HG02943 (cell line): ENCODE results near the gene SNF8.
A peak's percentile ranks its signal among the peaks of the same experiment; 100 is the strongest.
"Not testable (repeated sequence)": the region's sequence is repeated elsewhere in the genome, so short reads cannot be mapped to it uniquely, and the experiment has no call there.

Source experiments
- ATAC-seq: cut with Tn5 transposase; IDR thresholded peaks from one replicate; pipeline ENCODE4 v1.9.1; 2021; ENCODE audit warnings: mild to moderate bottlenecking, low read depth, moderate library complexity; ENCODE audit not compliant: unreplicated experiment

The SNF8 gene, protein sequence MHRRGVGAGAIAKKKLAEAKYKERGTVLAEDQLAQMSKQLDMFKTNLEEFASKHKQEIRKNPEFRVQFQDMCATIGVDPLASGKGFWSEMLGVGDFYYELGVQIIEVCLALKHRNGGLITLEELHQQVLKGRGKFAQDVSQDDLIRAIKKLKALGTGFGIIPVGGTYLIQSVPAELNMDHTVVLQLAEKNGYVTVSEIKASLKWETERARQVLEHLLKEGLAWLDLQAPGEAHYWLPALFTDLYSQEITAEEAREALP

DNA sequence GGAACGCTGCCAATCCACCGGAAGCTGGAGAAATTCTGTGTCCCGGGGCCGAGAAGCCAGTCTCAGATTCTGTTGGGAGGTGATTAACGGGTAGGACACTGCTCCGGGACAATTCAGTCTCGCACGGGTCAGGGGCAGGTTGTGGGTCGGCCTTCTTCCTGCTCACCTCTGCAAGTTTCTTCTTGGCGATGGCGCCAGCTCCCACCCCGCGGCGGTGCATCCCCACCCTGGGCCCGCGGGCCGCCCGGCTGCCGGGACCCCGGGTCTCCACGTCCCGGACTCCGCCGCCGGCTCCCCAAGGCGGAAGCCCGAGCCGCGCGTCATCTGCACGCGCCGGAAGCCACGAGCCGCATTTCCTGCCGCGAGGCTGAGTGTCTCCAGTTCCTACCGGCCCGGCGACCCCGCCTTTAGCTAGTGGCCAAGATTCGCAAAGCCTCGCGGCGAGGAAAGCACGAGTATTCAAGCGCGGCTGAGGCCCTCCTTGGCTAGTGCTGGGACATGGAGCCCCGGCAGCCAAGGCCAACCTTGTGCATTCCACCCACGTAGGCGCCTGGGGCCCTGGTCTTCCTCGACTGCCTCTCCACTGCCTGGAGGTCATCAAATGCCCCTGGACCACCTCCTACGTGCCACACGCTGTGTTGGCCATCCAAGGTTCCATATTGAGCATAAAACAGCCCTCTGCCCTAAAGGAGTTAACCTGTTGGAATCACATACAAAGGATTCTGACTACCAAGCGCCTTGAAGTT is at the start of gene SNF8:
TSS of gene SNF8 (minus strand) at position 328 of the 746 bp plus-strand sequence. CDS start at position 220, 108 bp downstream.
- peak; percentile 85 for ATAC-seq

DNA sequence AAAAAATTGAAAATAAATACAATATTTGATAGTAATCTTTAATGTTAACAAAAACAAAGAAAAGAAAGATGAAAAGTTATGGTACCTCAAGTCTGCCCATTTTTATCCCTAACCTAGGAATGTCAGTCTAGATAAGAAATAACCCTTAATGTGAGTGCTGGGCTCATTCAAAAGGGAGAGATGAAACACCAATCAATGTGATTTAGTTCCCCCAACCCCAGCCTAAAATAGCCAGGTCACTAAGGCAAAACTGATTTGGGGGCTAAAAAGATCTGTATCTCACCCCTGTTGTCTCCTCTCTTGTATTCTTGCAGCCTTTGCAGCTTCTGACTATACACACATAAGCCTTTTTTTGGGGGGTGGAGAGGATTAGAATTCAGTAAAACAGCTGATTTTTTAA is 49.3 kb upstream of the SNF8 start:
- ATAC-seq, result no peak

DNA sequence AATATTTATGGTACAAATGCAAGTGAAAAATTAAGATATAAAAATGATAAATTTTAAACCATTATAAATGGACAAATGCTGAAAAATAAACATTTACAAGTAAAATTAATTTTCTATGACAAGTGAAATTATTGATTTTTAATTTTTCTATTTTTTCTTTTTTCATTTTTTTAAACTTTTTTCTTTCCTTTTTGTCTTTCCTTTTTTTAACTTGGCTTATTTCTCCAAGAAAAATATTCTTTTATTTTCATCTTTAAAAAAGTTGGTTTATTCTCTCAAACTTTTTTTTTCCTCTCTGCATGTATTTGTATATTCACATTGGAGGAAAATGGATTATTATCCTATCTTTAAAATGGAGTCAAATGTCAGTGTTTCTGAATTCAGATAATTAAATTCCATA is 48.7 kb upstream of the SNF8 start:
- ATAC-seq, result no peak

DNA sequence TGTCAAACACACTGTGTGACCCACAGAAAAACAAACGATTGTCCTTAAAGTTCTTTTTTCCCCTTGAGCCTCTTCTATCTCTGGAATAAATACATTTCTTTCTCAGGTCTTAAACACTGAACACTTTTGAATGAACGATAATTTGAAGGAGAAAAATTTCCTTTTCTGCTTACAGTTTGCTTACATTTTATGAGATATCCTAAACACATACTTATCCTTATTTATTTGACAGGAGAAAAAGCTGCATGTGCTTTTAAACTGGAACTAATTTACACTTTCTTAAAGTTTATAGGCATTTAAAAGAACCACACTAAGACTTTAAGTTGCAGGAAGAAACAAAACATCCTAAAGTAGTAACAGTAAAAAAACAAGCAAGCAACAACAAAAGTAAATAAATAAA is 47.8 kb upstream of the SNF8 start:
- no peak for ATAC-seq

DNA sequence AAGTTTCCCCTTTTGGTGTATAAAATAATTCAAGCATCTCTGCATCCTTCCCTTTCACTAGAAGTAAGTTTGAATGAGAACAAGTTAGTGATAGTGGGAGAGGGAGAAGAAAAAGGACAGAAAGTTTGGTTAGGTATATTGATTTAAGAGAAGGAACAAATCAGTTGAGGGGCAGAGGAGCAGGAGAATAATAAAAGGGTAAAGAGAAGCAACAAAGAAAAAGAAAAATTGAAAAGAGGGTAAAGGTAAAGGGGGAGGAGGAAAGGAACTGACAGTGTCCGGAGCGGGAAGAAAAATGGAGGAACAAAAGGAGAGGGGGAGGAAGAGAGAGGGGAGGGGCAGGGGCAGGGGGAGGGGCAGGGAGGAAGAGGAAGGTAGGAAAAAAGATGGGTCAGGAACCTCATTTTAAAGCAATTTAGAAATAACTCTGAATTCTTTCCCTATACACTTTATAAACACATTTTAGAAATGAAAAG is 46.3 kb upstream of the SNF8 start:
- no peak for ATAC-seq

DNA sequence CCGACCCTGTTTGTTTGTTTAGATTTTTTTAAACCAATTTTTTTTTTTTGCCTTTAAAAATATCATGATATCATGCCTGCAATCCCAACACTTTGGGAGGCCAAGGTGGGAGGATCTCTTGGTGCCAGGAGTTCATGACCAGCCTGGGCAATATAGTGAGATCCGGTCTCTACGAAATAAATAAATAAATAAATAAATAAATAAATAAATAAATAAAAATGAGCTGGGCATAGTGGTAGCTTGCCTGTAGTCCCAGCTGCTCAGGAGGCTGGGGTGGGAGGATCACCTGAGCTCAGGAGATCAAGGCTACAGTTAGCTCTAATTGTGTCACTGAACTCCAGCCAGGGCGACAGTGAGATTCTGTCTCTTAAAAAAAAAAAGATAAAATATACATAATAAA is 44.5 kb upstream of the SNF8 start:
- no peak for ATAC-seq

DNA sequence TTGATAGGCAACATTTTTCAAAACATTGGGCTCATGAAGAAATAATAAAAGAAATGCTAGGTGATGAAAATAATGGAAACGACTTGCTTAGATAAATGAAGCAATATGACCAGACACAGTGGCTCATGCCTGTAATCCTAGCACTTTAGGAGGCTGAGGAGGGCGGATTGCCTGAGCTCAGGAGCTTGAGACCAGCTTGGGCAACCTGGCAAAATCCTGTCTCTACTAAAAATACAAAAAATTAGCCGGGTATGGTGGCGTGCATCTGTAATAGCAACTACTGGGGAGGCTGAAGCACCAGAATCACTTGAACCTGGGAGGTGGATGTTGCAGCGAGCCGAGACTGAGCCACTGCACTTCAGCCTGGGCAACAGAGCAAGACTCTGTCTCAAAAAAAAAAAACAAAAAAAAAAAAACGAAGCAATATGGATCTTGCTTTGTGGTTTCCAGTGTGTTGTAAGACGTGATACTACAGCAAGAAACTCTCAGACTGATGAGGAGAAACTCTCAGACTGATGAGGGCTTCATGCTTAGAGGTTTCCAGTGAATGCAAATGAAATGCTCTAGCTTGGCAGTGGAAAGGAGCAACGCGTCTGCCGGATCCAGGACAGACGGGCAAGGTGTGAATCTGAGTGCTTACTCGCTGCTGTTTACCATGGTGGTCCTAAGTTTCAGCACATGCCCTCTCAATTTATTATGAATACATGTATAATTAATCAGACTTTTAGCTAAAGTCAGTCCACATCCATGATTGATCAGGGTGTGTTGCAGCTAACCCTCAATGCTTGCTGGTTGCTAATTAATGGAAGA is 41.0 kb upstream of the SNF8 start:
- ATAC-seq, result no peak

DNA sequence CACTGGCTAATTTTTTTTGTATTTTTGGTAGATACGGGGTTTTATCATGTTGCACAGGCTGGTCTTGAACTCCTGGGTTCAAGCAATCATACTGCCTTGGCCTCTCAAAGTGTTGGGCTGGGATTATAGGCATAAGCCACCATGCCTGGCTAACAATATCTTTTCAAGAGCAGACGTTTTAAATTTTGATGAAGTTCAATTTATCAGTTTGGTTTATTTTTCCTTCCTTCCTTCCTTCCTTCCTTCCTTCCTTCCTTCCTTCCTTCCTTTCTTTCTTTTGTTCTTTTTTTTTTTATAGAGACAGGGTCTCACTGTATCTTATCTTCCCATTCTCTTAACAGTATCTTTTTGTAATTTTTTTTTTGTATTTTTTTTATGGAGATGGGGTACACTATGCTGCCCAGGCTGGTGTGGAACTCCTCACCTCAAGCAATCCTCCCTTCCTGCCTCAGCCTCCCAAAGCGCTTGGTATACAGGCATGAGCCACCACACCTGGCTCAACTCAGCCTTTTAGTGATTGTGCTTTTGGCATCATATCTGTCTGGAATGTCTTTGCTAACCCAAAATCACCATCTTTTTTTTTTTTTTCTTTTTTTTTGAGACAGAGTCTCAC is 37.4 kb upstream of the SNF8 start:
- no peak for ATAC-seq

DNA sequence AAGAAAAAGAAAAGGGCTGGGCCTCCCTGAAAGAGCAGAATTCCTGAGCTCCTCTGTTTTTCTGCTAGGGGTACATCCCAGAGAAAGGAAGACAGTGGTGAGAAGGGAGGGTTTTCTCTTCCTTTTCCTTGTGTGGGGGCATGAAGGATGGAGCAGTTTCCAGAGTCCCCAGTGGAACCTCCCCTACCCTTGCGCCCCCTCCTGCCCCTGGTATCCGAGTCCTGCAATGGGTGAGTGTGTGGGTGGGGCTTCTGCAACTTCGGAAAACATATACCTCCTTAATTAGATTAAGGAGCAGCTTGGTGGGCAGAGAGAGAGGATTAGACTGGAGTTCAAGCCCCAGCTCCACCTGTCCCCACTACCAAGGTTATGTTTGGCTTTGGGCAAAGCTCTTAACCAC is 29.2 kb upstream of the SNF8 start:
- ATAC-seq, result no peak

DNA sequence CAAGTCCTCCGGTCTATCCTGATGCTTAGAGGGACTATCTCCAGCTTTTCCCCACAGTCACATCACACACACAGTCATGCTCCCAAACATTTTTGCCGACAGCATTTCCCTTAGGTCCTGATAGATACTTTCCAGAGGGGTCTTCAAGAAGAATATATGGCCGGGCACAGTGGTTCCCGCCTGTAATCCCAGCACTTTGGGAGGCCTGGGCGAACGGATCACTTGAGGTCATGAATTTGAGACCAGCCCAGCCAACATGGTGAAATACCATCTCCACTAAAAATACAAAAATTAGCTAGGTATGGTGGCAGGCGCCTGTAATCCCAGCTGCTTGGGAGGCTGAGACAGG is 28.1 kb upstream of the SNF8 start:
- no peak for ATAC-seq

DNA sequence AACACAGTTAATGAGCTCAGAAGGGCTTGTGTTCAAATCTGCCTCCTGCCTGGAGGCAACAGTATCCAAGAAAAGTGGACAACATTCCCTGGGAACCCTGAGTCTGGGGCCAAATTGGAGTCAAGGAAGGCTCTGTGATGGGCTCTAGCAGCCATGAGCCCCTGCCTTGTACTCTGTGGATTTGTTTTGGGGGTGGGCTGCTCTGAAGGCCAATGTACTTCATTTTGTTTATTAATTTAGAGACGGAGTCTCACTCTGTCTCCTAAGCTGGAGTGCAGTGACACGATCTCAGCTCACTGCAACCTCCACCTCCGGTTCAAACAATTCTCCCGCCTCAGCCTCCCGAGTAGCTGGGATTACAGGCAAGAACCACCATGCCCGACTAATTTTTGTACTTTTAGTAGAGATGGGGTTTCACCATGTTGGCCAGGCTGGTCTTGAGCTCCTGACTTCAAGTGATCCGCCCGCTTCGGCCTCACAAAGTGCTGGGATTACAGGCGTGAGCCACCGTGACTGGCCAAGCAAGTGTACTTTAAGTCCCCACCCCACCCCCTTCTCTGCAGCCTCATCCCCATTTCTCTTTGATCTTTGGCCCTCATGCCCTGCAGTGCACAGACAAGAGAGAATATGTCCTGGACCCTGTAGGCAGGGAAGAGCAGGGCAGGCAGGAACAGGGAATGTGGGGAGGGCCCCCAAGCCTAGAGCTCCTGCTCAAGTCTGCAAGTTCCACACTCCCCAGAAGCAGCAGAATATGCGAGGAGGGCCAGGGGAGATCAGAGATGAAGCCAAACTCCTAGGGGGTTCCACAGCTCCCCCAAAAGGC is 26.4 kb upstream of the SNF8 start:
- ATAC-seq, result no peak

DNA sequence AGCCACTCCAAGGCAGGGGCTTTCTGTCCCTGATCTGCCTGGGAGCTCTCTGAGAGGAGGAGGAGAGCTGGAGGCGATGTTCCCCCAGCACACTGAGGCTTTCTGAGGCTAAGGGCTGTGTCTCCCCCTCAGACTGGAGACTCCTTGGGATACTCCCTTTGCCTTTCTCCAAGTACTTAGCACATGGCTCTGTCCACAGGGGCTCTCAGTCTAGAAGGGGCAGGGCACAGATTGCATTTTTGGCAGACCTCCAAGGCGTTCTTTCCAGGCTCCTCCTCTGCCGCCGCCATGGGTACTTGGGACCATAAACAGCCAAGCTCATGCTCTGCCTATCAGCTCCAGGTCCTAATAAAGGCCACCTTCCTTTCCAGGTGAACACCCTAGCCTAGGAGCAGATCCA is 25.6 kb upstream of the SNF8 start:
- no peak for ATAC-seq

DNA sequence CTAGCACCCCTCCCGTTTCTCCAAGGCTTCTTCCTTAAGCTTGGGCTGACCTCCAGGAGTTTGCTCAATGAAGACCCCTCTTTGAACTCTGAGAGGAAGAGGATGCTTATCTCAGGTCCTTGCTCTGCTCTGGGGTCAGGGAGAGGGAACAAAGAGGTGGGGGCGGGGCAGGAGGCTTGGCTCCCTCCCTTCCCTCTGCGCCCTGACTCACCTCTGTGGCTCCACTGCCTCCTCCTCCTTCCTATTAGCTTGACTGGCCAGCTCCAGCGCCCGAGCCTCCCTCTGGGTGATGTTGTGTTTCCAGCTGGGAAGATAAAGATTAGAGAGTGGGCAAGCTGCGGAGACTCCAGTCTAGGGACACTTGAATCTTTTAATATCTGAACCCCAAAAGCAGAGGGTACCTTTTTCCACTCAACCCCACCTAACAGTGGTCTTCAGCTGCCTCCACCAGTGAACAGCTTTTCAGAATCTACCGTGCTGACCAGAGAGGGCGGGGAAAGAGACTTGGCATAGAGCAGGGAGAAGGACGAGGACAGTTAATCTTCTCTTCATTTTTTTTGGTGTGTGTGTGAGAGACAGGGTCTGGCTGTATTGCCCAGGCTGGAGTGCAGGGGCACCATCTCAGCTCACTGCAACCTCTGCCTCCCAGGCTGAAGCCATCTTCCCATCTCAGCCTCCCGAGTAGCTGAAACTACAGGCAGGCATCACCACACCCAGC is 17.0 kb upstream of the SNF8 start:
- ATAC-seq, result no peak

DNA sequence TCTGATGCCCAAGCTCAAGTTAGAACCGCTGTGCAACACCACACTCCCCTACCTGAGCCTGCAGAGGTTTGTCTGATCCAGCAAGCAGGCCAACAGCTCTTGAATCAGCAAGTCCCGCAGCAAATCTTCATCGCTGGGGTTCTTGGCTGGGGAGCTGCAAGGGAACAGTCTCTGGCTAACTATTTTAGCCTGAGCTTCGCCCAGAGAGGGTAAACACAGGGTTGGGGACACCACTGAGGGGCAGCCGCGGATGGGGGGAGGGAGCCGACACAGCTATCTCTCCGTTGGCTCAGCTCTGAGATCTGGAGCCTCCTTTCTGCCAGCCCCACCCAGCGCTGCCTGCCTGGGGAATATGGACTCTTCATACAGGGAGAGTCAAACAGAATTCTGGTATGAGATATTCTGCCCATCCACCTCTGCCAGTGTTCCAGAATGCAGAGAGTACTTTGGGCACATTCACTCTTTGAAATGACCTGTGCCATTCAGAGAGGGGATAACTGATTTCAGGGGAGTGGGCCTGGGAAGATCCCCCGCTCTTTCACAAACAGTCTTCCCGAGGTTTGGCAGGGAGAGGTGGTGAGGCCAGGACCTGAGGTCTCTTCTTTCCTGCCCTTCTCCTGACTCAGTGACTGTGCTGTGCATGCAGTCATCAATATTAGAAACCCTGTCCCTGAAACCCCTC is 16.3 kb upstream of the SNF8 start:
- ATAC-seq, result no peak

DNA sequence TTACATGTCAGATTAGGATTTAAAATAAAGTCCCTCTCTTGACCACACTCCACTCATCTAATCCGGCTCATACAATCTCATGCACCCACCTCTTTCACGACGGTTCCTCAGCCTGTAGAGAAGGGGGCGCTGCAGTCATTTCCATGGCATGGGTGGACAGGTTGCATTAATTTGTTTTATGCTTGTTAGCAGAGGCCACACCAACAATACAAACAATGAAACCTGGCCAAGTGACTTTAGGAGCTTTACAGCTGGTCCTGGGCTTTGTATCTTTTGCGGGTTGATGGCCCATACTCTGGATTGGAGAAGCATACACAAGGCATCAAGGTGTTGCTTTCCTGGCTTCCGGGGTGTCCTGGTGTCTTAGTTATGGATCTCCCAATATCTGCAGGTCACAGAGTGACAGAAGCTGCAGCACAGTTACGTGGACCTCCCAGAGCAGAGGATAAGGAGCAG is 9.7 kb upstream of the SNF8 start:
- ATAC-seq, result no peak

DNA sequence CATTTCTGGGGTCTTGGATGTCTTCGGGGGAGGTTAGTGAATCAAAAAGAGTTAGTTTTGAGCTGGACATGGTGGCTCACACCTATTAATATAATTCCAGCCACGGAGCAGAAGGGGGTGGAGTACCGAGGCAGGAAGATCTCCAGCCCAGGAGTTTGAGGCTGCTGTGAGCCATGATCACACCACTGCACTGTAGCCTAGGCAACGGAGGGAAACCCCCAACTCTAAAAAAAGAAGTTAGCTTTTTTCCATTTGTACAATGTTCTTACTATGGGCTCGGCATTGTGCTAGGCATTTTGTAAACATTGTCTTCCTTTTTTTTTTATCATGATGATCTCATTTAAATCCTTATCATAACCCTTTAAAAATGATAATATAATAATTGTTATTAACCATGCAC is 8.3 kb upstream of the SNF8 start:
- no peak for ATAC-seq

DNA sequence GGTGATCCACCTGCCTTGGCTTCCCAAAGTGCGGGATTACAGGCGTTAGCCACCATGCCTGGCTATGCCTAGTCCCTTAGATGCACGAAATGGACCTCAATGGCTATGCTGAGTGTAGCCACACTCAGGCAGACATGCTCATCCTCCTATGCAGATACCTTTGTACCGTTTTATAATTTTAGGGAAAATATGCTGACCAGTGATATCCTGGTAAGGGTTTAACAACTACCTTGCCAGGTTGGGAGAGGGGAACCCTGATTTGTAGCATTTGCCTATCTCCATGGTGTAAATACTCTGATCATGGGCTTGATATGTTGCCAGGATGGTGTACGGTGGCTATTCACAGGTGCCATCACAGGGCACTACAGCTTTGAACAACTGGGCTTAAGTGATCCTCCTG is 6.9 kb upstream of the SNF8 start:
- no peak for ATAC-seq

DNA sequence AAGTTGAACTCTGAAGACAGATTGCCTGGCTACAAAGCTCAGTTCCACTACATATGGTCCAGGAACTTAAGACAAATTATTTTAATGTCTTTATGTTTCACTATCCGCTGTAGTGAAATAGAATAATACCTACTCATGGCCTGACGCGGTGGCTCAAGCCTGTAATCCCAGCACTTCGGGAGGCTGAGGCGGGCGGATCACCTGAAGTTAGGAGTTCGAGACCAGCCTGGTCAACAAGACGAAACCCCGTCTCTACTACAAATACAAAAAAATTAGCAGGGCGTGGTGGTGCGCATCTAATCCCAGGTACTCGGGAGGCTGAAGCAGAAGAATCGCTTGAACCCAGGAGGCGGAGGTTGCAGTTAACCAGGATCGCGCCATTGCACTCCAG is 614 bp upstream of the SNF8 start:
- not testable (repeated sequence) for ATAC-seq

DNA sequence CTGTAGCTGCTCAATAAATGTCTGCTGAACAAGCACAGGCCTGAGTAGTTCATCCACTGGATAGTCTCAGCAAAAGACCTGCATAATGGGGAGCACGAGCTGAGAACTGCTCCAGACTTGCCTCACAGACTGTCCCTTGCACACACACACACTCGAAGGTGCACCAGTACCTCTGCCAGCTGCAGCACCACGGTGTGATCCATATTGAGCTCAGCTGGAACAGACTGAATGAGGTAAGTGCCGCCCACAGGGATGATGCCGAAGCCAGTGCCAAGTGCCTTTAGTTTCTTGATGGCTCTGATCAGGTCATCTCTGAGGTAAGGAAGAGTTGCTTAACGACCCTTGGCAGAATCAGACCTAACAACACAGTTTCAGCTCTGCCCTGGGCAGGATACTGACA is 11.6 kb downstream of the SNF8 start:
- no peak for ATAC-seq
